Mesodermal cell (in vitro differentiated cells): ENCODE measurements around the gene IFIT1.

Experiments
- H3K27ac ChIP-seq: 2 replicates; pipeline ENCODE4 v1.7.0; 2013; ENCODE audit warnings: mild to moderate bottlenecking, low read depth, low read length, moderate library complexity; ENCODE audit not compliant: severe bottlenecking
- H3K36me3 ChIP-seq: 2 replicates; pipeline ENCODE4 v1.7.1; 2013; ENCODE audit warnings: mild to moderate bottlenecking, low read length, moderate library complexity; ENCODE audit not compliant: control insufficient read depth, insufficient read depth
- H3K4me1 ChIP-seq: one replicate; pipeline ENCODE4 v1.7.1; 2013; ENCODE audit warnings: mild to moderate bottlenecking, low read length; ENCODE audit not compliant: insufficient read depth, control insufficient read depth, poor library complexity, severe bottlenecking
- H3K4me3 ChIP-seq: 2 replicates; pipeline ENCODE4 v1.7.0; 2013; ENCODE audit warnings: low read length, control low read depth, mild to moderate bottlenecking; ENCODE audit not compliant: insufficient read depth, poor library complexity, severe bottlenecking; ENCODE audit errors: extremely low read depth
- H3K9me3 ChIP-seq: 2 replicates; pipeline ENCODE4 v1.7.1; 2013; ENCODE audit warnings: mild to moderate bottlenecking, low read length, moderate library complexity; ENCODE audit not compliant: control insufficient read depth
- whole genome bisulfite sequencing, 2 experiments: methylation state at CpG; one replicate each; pipeline ENCODE4 v1.1.5; 2013; ENCODE audit warnings: missing lambda C conversion rate in 2 of 2; ENCODE audit not compliant: insufficient coverage in 2 of 2; 5-methylcytosine and 5-hydroxymethylcytosine counted together

Gene IFIT1

DNA sequence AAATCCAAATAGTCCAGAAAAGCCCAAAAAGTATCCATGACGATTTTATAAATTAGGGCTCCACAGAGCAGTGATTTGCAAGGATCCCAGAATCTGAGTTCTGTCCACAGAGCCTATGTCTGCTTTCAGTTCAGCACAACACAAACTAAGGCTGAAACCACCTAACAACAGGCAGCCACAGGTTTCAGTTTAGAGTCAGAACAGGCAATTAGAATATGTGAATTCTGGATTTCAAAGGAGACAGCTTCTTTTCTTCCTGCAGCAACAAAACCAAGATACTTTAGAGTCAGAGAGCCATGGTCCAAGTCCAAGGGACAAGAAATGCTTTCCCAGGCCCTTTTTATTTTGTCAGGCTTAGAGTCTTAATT, 41.0 kb upstream of the IFIT1 start:
- Histone ChIP-seq H3K4me3 (no peak overlapping the region), H3K9me3 (no peaks in the 10 kb centered on the region), H3K36me3 (no peaks in the 10 kb centered on the region), H3K27ac (peak overlapping the region; percentile 90), H3K4me1 (peaks cover 22% of the 10 kb centered on the region)
- WGBS, 2 experiments: 60 to 91% methylated on average over 1 of the region's 1 CpG

- Histone ChIP-seq H3K9me3 (no peaks in the 10 kb centered on the region), H3K4me1 (peaks cover 22% of the 10 kb centered on the region), H3K4me3 (no peak overlapping the region), H3K36me3 (no peaks in the 10 kb centered on the region), H3K27ac (peak overlapping the region; percentile 90)
- 81 to 82% methylated on average over 10 to 12 of the region's 12 CpGs for WGBS, 2 experiments
These were observed 40.4 kb upstream of the IFIT1 start for GRCh38 chr10:89351780-89352597.

GRCh38 chr10:89352802-89353201, 39.6 kb upstream of the IFIT1 start:
- Histone ChIP-seq H3K4me1 (peaks cover 22% of the 10 kb centered on the region), H3K36me3 (no peaks in the 10 kb centered on the region), H3K9me3 (no peaks in the 10 kb centered on the region), H3K4me3 (no peak overlapping the region), H3K27ac (peak overlapping the region; percentile 18)
- 94 to 96% methylated on average over 3 of the region's 4 CpGs for WGBS, 2 experiments

DNA sequence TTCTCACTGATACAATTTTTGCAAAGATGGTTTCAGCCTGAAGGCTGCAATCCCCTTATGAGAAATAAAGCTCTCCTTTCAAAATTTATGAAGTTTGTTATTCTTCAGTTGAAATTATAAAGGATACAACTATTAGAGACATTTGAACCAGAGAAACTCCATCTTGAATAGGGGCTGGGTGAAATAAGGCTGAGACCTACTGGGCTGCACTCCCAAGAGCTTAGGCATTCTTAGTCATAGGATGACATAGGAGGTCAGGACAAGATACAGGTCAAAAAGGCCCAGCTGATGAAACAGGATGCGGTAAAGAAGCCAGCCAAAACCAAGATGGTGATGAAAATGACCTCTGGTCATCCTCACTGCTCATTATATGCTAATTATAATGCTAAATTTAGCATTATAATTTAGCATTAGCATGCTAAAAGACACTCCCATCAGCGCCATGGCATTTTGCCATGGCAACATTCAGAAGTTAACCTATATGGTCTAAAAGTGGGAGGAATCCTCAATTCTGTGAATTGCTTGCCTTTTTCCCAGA, 37.0 kb upstream of the IFIT1 start:
- H3K4me1 ChIP-seq: peaks cover 22% of the 10 kb centered on the region
- no CpG with 5 or more reads among the region's 2 CpGs for WGBS, 2 experiments

DNA sequence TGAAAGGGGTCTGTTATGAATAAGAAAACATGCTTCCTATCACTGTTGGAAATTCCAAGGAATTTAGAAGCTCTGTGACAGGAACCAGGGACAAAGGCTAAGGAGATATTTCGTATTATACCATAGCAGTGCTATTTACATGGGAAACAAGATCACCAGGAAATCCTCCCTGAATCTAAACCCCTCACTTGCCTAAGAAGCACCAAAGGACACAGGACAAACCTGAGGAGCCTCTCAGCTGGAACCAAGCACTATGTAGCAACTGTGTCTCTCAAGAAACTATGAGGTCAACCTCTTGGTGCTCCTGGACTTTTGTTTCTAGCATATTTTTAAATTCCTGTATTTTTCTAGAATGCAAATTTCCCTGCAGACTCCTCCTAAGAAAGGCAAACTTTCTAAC, 35.3 kb upstream of the IFIT1 start:
- peaks cover 10% of the 10 kb centered on the region for H3K4me1 ChIP-seq
- no peak overlapping the region for H3K4me3 ChIP-seq
- no peaks in the 10 kb centered on the region for H3K36me3 ChIP-seq
- H3K9me3 ChIP-seq: no peaks in the 10 kb centered on the region
- no peak overlapping the region for H3K27ac ChIP-seq
- WGBS, 2 experiments: 88% methylated on average over 1 of the region's 1 CpG; no CpG with 5 or more reads in 1 of the 2 experiments

More for the DNA sequence above, 37.0 kb upstream of the IFIT1 start:
- Histone ChIP-seq H3K27ac (no peak overlapping the region), H3K36me3 (no peaks in the 10 kb centered on the region), H3K4me3 (no peak overlapping the region), H3K9me3 (no peaks in the 10 kb centered on the region)

- no CpG with 5 or more reads among the region's 2 CpGs for WGBS, 2 experiments
These were observed 34.4 kb upstream of the IFIT1 start for GRCh38 chr10:89357975-89358374.

DNA sequence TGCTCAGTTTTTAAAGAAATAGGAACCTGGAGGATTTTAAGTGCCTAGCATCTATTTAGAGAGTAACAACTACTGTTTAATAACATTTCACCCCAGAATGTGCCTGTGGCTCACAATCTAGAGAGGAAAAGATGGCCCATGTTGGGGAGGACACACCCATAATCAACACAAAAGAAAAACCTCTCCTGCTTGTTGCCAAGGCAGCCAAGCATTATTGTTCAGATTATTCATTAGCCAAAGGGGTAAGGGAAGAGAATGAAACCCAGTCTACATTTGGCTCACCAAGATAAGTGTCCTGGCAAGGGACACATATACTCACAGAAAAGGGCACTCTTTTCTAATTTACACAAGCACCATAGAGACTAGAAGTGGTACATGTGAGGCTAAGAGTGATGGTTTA, 32.3 kb upstream of the IFIT1 start:
- Histone ChIP-seq H3K4me1 (peaks cover 3% of the 10 kb centered on the region), H3K4me3 (no peak overlapping the region), H3K36me3 (no peaks in the 10 kb centered on the region), H3K9me3 (no peaks in the 10 kb centered on the region), H3K27ac (no peak overlapping the region)

More at GRCh38 chr10:89357975-89358374, 34.4 kb upstream of the IFIT1 start:
- Histone ChIP-seq H3K4me3 (no peak overlapping the region), H3K4me1 (peaks cover 4% of the 10 kb centered on the region), H3K27ac (no peak overlapping the region), H3K36me3 (no peaks in the 10 kb centered on the region), H3K9me3 (no peaks in the 10 kb centered on the region)

- Histone ChIP-seq H3K4me3 (no peak overlapping the region), H3K4me1 (peaks cover 3% of the 10 kb centered on the region), H3K27ac (no peak overlapping the region), H3K9me3 (no peaks in the 10 kb centered on the region), H3K36me3 (no peaks in the 10 kb centered on the region)
These were observed 29.5 kb upstream of the IFIT1 start for GRCh38 chr10:89362929-89363328.

DNA sequence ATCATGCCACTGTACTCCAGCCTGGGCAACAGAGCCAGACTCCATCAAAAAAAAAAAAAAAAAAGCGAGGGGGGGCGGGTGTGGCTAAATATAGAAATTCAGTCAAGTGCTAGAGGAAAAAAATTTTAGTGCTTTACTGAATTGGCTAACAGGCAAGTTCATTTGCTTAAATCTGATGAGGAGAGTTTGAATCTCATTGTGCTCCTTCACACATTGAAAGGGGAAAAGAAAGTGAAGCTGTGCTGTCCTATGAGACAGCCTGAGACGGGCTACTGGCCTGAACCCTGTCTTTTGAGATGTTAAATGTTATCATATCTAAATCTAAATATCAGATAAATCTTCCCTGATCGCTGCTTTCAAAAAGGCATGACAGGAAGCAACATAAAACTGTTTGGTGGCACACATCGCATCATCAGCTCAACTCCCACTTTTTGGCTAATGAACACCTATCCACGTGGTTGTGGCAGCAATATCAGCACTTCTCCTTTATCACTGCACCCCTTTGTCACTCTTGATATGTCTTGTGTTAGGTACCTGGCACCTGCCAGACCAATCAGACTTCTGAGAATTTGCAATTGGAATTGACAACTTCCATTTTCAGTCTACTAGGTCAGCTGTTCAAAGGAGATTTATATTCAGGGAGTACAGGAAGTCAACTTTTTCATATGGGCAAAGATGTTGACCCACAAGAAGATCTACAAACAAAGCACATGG, 28.5 kb upstream of the IFIT1 start:
- Histone ChIP-seq H3K36me3 (no peaks in the 10 kb centered on the region), H3K4me1 (peaks cover 3% of the 10 kb centered on the region), H3K27ac (no peak overlapping the region), H3K9me3 (no peaks in the 10 kb centered on the region), H3K4me3 (no peak overlapping the region)
- WGBS, 2 experiments: 92 to 96% methylated on average over 3 of the region's 6 CpGs

DNA sequence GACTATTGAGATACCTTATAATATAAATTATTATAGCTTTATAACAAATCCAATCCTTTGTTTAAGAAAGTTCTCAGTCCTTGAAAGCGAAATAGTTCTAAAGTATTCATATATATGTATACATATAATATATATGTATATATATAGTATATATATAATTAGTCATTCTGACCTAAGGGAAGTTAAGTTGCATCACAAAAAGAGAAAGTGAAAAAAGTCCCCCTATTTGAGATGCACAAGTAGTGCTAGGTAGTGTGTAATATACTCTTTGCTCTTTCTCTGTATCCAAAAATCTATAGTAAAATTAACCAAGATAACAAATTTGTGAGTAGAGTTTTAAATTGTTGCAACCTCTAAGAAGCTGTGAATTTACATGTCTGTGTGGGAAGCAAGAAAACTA, 27.9 kb upstream of the IFIT1 start:
- Histone ChIP-seq H3K4me3 (no peak overlapping the region), H3K27ac (no peak overlapping the region), H3K9me3 (no peaks in the 10 kb centered on the region), H3K36me3 (no peaks in the 10 kb centered on the region), H3K4me1 (peaks cover 3% of the 10 kb centered on the region)
- WGBS, 2 experiments: no CpG with 5 or more reads among the region's 1 CpG

GRCh38 chr10:89367529-89367928, 24.9 kb upstream of the IFIT1 start:
- WGBS, 2 experiments: 68 to 84% methylated on average over 4 of the region's 4 CpGs

More at GRCh38 chr10:89367529-89367928, 24.9 kb upstream of the IFIT1 start:
- H3K4me1 ChIP-seq: peaks cover 3% of the 10 kb centered on the region
- H3K4me3 ChIP-seq: no peak overlapping the region
- H3K27ac ChIP-seq: peak overlapping the region; percentile 36
- no peaks in the 10 kb centered on the region for H3K36me3 ChIP-seq
- H3K9me3 ChIP-seq: no peaks in the 10 kb centered on the region
